ENCODE data around the gene CBARP. TPM values are rescaled to one million over a fixed set of nuclear protein-coding genes. Genes with fewer than 3 reads are reported as not detected.

The CBARP gene
- total RNA-seq, 1 experiment from 2014 or later, result 23.8 TPM

DNA sequence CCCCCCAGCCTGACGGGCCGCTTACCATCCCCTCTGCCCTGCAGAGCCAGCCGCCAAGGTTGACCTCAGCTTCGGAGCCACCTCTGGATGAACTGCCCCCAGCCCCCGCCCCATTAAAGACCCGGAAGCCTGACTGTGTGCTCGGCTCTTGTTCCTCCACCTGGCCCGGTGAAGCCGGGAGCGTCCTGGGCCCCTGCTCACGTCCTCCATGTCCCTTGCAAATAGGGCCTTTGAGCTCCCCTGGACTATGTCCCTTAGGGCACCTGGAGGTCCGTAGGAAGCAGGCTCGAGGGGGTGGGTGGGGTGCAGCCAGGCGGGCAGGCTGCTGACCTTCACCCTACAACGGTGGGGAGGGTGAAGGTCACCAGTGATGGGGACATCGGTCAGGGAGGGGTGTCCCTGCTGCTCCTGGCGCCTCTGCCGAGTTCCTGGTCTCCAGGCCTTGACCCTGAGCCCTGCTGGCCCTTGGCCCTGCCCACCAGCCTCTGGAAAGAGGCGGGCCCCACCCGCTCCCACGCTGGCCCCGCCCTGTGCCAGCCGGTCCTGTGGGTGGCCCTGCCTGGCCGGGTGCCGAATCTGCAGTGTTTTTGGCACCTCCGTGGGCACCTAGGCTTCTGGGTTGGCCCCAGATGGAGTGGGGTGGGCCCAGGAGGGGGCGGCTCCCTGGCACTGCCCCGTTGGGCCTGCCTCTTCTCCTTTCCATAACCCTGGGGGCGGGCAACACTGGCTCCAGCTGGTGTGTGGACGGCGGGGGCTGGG, 7.1 kb upstream of the CBARP start:
- ChIA-PET POLR2A (interaction anchor here (0.7 to 5.3 kb wide), 12 partner anchors 8 to 216 kb away, joined by 3 to 139 read pairs (median 4); partner anchors contain the start of genes CIRBP and FAM174C), CTCF (interaction anchor here (0.7 to 5.2 kb wide), 25 partner anchors 8 to 552 kb away, joined by 3 to 325 read pairs (median 4); partner anchors contain the start of genes ABCA7, CIRBP, CNN2 and FAM174C), RAD21 (ENCODE audit: low non-redundant PET in 1 of 2, low total read pairs in 2 of 2, uncharacterized antibody in 2 of 2, unreplicated experiment in 2 of 2) (interaction anchor here (0.7 to 2.1 kb wide), 8 partner anchors 8 to 29 kb away, joined by 4 to 51 read pairs (median 10); partner anchors contain the start of gene CIRBP (in 2 of the 2))
- Histone ChIP-seq H3K4me1 (ENCODE audit: control insufficient read depth in 1 of 2, insufficient read depth in 2 of 2, low read length in 2 of 2) (peaks cover 53 to 68% of the 10 kb centered on the region in 2 experiments), H3K27me3 (ENCODE audit: insufficient read depth, low read length) (no peaks in the 10 kb centered on the region), H3K9ac (ENCODE audit: low read length) (peak overlapping the region; percentile 99), H3K4me2 (ENCODE audit: low read length) (peak overlapping the region; percentile 98), H3K36me3 (ENCODE audit: control insufficient read depth in 1 of 2, insufficient read depth in 2 of 2, low read length in 2 of 2) (peaks cover 0 to 16% of the 10 kb centered on the region in 2 experiments; a peak in 2 of 4 replicates), H3K79me2 (ENCODE audit: insufficient read depth, low read length) (peaks cover 47% of the 10 kb centered on the region), H3K27ac (ENCODE audit: low read depth, low read length) (peak overlapping the region; percentile 100), H3K4me3 (replicated peaks in 1 of 2; ENCODE audit: low read depth in 1 of 2, low read length in 2 of 2) (peak overlapping the region in 1 of 2 experiments; percentile 12; a peak in 1 of 4 replicates), H3K9me2 (ENCODE audit: insufficient read depth) (no peaks in the 10 kb centered on the region), H2AFZ (ENCODE audit: low read depth, low read length, poor library complexity, severe bottlenecking) (no peak overlapping the region), H3K9me3 (ENCODE audit: control insufficient read depth in 1 of 2, insufficient read depth in 1 of 2, low read depth in 1 of 2, low read length in 2 of 2) (no peaks in the 10 kb centered on the region), H4K20me1 (ENCODE audit: insufficient read depth) (peaks cover 13% of the 10 kb centered on the region; the same call in 1 of the 2 replicates)
- BruUV-seq (replicated peaks), result no TSS peak
- ATAC-seq (no peak), DNase-seq (ENCODE audit: low read depth, low spot score) (no peak)
- no peak for TF ChIP-seq JUND (IDR thresholded peaks at IDR 0.05)
- TF ChIP-seq POLR2AphosphoS5 (IDR thresholded peaks at IDR 0.05; ENCODE audit: low read depth, low read length), result peak; percentile 29; the same call in 1 of the 2 replicates
- TF ChIP-seq TCF7L2 (IDR thresholded peaks at IDR 0.05; ENCODE audit: borderline replicate concordance, extremely low read depth, insufficient read depth, insufficient read length), result no peak
- no peak for TF ChIP-seq ZNF274 (IDR thresholded peaks at IDR 0.05; ENCODE audit: low read depth, low read length)
- TF ChIP-seq ZBTB33 (IDR thresholded peaks at IDR 0.05; ENCODE audit: extremely low read depth, insufficient replicate concordance, low read length), result no peak
- intact Hi-C loops (cut with micrococcal nuclease), result loop anchor here (1.0 to 10.0 kb wide), 4 partner anchors 21 to 450 kb away; partner anchors contain the start of genes CNN2, GPX4, PTBP1 and RNU6-2
